Measurements from ENCODE around the gene CAND1.

Gene CAND1

GRCh38 chr12:67268896-67269632 is at the start of gene CAND1:
Gene CAND1 (plus strand): TSS chr12:67269358. CDS start chr12:67269718, 360 bp downstream.
- peak; percentile 99 to 100 for DNase-seq

- DNase-seq, result no peak
These were observed 49.1 kb upstream of the CAND1 start for GRCh38 chr12:67220065-67220464.

- no peak for DNase-seq
These were observed 46.9 kb upstream of the CAND1 start for GRCh38 chr12:67222302-67222701.

GRCh38 chr12:67223225-67223624 is 45.9 kb upstream of the CAND1 start:
- DNase-seq, result no peak

GRCh38 chr12:67237231-67237630 is 31.9 kb upstream of the CAND1 start:
- DNase-seq, result no peak

- DNase-seq, result no peak
These were observed 30.1 kb upstream of the CAND1 start for GRCh38 chr12:67239061-67239460.

- no peak for DNase-seq
These were observed 27.7 kb upstream of the CAND1 start for GRCh38 chr12:67241482-67241881.

- DNase-seq, result no peak
These were observed 25.9 kb upstream of the CAND1 start for GRCh38 chr12:67243260-67243659.

- DNase-seq, result no peak
These were observed 23.6 kb upstream of the CAND1 start for GRCh38 chr12:67245571-67245970.

- DNase-seq, result no peak
These were observed 18.1 kb upstream of the CAND1 start for GRCh38 chr12:67251012-67251411.

- no peak for DNase-seq
These were observed 14.7 kb upstream of the CAND1 start for GRCh38 chr12:67254372-67255026.

- DNase-seq, result no peak
These were observed 12.5 kb upstream of the CAND1 start for GRCh38 chr12:67256649-67257048.

- no peak for DNase-seq
These were observed 5.7 kb upstream of the CAND1 start for GRCh38 chr12:67263471-67263870.

GRCh38 chr12:67268335-67268895 is 743 bp upstream of the CAND1 start:
- DNase-seq, result peak; percentile 94 to 99

- peak; percentile 26 to 52 for DNase-seq
These were observed 745 bp downstream of the CAND1 start for GRCh38 chr12:67269633-67270573.

GRCh38 chr12:67270622-67271021 is 1.5 kb downstream of the CAND1 start:
- no peak for DNase-seq

GRCh38 chr12:67271976-67272375 is 2.8 kb downstream of the CAND1 start:
- no peak for DNase-seq

- no peak for DNase-seq
These were observed 5.0 kb downstream of the CAND1 start for GRCh38 chr12:67274186-67274585.

- DNase-seq, result no peak
These were observed 6.3 kb downstream of the CAND1 start for GRCh38 chr12:67275380-67275913.

- no peak for DNase-seq
These were observed 7.3 kb downstream of the CAND1 start for GRCh38 chr12:67276421-67276820.

GRCh38 chr12:67279637-67280036 is 10.5 kb downstream of the CAND1 start:
- DNase-seq, result no peak

GRCh38 chr12:67280088-67280487 is 10.9 kb downstream of the CAND1 start:
- no peak for DNase-seq

GRCh38 chr12:67280572-67280971 is 11.4 kb downstream of the CAND1 start:
- no peak for DNase-seq

All from hippocampal formation (tissue), 2 donors.